NCI-H345 (cell line): ENCODE results near the gene MYCL.
A peak's percentile ranks its signal among the peaks of the same experiment; 100 is the strongest.

Experiments
- DNase-seq: peaks from one replicate; lab custom pipeline; 2025; lab: John Stamatoyannopoulos, UW

Gene MYCL, protein sequence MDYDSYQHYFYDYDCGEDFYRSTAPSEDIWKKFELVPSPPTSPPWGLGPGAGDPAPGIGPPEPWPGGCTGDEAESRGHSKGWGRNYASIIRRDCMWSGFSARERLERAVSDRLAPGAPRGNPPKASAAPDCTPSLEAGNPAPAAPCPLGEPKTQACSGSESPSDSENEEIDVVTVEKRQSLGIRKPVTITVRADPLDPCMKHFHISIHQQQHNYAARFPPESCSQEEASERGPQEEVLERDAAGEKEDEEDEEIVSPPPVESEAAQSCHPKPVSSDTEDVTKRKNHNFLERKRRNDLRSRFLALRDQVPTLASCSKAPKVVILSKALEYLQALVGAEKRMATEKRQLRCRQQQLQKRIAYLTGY

DNA sequence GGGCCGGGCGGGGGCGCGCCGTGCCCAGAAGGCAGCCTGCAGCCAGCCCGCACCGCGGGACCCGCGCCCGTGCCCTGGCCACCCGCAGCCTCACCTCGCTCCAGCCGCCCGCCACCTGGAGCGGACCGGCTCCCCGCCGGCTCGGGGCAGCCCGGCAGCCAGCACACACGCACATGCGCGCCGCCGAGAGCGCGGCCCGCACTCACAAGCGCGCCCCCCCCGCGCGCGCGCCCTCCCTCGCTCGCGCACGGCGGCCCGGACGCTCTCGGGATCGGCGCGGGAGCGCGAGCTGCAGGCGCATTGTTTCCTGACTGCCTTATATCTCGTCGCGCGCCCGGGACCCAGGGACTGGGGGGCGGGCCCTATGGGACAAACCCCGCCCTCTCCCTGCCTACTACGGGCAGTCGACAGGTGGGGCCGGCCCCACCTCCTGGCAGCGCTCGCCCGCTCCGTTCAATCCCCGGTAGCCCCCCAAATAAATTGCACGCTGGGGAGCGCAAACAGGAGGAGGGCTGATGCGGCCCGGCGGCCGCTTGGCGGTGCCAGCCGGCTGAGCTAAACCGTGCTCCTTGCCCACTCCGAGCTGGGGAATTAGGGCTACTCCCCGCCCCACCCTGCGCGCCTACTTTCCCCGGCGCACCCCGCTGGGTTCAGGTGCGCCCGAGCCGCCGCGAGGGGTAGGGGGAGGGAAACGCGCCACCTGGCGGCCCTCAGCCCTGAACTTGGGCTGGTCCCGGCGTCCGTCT is at the start of gene MYCL:
Gene MYCL, minus strand, starts transcription at position 204 of the 746 bp plus-strand sequence. CDS start 483 bp downstream, outside the sequence.
- peak; percentile 97 for DNase-seq

DNA sequence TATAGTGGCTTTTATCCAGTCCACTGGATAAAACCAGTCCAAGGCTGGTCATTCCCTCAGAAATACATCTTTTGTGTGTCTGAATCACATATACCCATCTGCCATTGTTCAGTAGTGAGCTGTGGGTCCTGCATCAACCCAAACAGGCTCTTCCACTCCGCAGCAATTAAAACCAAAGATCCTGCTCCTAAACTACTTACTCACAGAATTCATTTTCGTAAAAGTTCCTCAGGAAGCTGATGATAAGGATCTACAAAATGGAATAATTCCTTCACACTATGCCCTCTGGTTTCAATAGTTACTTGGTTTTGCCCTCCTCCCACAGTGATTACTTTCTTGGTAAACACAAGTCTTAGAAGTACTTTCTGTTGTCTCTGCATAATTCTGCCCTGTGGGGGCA is 48.2 kb upstream of the MYCL start:
- DNase-seq: no peak

DNA sequence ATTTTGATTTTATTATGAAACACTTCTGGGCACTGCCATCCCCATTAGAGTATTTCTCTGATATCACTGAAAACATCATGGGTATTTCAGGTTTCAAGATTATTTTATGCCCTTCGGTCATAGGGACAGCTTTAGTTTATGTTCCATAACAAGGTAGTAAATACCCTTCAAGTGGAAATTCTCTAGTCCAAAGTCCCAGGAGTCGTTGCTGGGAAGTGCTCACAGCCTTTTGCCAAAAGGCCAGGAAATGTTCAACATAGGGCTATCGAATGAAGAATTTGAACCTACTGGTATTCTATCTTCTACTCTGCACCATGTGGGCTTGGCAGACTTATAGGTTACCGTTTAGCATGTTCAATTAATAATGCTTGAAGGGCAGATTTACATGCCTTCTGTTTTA is 45.5 kb upstream of the MYCL start:
- DNase-seq: no peak

DNA sequence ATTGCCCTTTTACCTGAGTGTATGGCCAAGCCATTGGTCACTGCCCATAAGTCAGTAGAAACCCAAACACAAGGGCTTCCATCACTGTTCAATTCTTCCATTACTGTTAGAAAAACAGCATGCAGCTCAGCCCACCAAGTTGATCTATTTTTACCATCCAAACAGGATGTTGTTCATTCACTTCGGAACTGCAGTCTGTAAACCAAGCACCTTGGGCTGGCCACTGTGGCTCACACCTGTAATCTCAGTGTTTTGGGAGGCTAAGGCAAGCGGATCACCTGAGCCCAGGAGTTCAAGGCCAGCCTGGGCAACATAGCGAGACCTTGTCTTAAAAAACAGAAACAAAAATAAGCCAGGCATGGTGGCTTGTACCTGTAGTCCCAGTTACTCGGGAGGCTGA is 44.5 kb upstream of the MYCL start:
- no peak for DNase-seq

DNA sequence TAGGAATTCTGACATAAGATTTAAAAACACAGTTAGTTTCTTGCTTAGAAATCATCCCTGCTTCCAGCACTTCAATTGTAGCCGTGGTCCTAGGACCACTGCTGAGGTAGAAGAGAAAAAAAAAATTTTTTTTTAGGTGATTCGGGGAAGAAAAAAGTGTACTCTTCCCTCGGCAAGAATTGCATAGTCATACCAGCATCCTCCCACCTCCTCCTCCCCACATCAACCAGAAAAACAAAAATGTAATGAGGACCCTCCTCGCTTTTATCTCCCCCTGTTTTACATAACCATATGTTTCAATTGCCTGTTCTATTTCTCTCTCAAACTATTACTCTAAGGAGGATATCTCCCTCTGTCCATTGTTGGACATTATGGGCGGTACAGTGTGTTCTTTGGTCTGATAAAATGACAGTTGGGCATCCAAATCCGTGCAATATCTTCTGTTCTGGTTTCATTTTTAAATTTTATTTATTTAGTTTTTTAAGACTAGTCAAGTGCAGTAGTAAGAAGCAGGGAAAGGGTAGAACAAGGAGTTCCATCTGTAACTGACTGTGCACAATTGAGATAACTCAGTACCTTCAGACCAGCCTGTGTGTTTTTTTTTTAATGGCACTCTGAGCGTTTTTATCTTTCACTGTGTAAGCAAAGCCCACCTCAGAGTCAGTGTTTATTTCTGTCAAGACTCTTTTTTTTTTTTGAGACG is 42.8 kb upstream of the MYCL start:
- DNase-seq: no peak

DNA sequence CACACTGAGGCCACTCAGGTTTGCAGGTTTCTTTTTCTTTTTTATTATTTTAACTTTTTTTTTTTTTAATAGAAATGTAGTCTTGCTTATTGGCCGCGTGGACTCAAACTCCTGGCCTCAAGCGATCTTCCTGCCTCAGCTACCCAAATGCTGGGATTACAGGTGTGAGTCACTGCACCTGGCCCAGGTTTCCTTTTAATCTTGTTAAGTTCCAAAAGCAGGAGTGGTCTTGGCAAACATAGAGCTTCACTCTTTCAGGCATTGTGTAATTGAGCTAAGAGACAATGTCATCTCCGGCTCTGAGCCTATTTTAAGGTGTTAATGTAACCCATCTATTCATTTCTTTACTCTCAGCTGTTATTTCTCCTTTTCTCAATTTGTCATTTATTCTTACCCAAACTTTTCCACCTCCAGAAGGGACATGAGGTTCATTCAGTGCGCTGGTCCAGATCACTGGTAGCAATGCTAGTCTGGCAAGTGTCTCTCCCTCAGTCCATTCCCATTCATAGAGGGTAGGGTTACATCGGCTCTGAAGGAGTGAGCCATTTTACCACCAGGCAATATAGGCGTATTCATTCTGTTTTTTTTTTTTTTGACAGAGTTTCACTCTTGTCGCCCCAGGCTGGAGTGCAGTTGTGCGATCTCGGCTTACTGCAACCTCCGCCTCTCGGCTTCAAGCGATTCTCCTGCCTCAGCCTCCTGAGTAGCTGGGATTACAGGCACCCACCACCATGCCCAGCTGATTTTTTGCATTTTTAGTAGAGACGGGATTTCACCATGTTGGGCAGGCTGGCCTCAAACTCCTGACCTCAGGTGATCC is 42.0 kb upstream of the MYCL start:
- DNase-seq: peak; percentile 18

DNA sequence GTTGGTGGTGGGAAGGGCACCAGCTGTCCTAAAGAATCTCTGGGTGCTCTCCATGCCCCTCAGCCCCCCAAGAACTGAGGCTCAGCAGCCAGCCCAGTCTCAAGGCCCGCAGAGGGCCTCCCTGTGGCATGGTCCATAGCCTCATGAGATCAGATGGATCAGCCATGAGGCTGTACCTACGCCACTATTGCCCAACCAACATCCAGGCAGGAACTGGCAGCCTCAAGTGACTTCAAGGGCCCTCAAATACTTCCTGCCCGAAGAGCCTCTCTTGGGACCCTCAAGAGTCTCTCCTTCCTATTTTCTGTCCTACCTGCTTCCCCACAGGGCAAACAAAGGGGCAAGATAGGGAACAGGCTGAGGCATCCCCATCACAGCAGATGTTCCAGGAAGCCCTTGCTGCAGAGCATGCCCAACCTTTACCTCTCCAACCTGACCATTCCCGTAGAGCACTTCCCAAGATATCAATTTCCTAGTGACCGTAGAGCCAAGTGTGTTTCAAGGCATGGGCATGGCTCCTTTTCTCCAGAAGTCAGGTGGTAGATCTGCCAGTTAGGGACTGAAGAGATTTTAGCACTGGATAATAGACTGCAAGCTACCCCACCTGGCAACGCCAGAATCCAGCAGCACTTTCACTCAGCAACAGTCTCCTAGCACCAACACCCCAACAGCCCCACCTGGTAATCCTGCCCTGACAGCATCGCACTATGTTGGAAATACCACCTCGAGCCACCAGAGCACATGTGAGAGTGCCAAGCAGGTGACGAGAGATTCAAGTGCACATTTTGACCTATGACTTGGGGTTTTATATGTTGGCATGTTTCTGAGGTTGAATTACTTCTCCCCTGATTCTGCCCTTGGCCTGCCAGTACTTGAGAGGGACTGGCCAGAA is 39.5 kb upstream of the MYCL start:
- DNase-seq: no peak

DNA sequence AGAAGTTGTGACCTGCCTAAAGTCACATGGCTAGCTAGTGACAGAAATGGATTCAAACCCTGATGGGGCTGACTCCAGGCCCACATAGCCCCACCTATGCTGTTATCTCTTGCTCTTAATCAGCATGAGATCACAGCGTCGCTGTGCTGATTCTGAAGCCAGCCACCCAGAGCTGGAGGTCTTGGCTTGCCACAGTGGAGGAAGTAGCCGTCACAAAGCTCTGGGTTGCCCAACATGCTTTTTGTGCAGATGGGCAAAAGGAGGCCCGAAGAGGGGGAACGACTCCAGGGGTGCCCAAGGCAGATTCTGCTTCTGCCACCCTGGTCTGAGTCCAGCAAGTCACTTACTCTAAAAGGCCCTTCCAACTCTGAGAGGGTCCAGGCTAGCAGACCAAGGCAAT is 38.5 kb upstream of the MYCL start:
- no peak for DNase-seq

DNA sequence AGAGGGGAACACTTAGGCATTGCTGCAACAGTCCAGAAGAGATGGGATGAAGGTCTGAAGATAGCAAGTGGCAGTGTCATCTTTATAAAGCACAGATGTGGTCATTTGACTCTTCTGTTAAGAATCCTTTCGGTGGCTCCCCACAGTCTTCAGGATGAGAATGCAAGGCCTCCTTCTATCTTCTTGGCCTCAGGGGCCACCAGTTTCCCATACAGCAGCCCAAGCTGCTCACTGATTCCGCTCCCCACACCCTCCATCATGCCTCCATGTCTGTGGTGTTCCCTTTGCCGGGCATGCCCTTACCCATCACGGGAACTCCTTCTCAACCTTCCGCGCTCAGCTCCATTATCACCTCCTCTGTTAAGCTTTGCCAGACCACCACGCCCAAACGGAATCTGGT is 37.1 kb upstream of the MYCL start:
- DNase-seq: no peak

DNA sequence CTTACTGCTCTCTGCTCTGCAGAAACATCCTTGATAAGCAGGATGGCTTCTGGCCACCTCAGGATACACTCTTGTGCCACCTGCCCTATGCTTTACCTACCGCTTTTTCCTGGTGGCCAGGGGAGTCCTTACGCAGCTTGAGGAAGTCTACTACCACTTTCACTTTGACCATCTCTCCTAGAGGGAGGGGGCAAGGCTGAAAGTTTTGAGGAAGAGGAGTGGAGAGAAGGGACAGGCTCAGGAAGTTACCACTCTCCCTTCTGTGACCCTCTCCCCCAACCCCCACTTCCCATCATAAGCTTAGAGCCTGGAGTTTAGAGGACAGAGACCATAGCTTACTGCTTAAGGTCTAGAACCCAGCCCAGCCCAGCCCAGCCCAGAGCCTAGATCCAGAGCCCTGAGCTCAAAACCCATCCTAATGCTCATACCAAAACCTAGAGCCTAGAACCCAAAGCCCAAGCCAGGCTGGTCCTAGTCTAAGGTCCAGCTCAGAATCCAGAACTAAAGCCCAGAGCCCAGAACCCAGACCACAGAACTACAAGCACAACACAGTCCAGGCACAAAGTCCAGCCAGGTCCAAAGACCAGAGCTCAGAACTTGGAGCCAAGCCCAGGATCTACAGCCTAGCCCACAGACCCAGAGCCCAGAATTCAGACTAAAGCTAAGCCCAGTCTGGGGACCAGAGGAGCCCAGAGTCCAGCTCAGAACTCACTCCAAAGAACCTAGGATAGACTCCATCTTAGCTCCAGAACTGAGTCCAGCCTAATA is 35.2 kb upstream of the MYCL start:
- DNase-seq: no peak

DNA sequence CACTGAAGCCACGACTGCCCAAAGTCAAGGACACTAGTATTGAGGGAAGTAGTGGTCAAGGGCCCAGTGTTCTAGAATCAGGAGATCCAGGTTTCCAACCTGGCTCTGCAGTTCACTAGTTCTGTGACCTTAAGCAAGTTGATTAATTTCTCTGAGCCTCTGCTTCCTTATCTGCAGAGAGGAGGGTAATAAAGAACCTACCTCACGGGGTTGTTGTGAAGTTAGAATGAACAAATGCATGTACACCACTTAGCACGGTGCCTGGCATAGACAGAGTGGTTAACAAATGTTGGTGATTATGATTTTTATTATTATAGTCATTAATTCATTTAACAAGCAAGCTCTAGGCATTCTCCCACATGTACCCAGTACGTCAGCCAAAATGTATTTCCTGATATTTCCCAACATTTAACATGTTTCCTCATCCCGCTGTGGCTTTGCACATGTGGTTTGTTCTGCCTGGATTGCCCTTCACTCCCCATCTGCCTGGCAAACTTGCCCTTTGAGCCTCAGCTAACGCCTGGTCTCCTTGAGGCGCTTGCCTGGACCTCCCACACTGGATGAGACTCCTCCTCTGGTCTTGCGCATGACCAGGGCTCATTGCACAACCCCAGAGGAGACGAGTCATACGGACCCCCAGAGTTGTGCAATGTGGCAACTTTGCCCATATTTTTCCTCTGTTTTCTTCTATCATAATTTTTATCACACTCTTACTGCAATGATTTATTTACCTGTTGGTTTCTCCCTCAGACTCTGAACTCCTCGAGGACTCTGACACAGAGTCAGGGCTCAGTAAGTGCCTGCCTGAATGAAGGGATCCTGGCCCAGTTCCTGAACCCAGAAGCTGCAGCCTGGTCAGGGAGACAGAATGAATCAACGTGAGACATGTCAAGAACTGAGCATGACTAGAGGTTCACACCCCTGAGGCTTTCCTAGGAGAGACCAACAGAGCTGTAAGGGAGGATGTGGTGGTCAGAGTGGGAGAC is 32.5 kb upstream of the MYCL start:
- DNase-seq: no peak

DNA sequence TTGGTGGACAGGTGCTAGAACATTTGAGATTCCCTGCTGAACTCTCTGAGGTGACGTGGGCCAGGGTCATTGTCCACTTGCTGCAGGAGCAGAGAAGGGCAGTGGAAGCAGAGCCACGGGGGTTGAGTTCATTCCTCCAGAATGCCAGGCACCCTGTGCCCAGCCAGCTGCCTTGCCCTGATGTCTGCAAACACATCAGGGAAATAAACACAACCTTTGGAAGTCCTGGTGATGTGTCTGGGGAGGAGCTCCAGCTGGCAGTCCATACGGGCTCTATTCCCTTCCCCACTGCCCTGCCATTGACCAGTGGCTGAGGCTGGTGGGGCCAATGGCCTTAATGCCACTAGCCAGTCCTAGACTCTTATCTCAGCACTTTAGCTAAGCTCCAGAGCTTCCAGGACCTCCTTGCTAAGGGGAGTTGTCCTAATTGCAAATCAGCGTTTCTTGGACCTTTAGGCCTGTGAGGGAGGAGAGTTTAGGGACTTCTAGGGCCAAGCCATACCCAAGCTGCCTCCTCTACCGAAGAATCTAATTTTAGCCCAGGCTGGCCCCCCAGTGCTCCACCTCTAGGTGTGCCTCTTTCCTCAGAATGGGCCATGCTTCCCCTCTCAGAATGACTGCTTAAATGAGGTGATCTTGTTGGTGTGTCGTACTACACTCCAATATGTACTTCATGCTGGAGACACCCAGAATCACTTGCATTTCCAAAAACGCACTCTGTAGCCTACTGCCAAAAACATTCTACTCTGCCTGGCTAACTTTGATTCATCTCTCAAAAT is 27.3 kb upstream of the MYCL start:
- DNase-seq: no peak

DNA sequence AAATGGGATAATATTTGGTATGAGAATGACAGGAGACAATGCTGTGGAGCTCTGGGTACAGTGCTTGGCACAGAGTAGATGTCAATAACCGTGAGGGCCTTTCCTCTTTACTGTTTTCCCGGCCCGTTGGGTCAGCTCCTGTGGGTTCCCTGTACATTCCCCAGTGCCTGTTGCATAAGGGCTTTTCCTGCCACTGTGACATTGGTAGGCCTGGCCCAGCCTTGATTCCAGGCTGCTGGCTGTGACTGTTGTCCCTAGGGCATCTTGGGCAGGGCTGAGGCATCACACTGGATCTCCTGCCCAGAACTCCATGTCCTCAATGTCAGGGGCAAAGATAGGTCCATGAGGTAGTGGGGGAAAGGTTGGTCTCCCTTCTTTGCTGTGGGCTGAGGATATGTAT is 25.8 kb upstream of the MYCL start:
- DNase-seq: no peak

DNA sequence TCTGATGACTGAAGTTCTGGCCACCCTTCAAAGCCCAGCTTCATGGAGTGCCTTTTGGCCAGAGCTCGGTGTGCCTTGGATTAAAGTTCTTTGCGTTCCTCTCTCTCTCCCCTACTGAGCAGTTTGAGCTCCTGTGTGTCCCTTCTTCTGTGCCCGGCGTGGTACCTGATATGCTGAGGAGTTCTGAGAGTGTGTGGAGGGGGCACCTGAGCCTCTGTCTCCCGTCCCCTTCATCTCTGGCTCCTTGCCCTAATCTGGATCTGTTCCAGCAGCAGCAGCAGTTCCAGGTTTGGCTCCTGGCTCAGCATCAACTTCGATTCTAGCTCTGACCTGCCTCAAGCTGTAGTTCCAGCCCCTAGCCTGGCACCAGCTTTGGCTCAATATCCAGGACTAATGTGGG is 25.1 kb upstream of the MYCL start:
- peak; percentile 52 for DNase-seq

DNA sequence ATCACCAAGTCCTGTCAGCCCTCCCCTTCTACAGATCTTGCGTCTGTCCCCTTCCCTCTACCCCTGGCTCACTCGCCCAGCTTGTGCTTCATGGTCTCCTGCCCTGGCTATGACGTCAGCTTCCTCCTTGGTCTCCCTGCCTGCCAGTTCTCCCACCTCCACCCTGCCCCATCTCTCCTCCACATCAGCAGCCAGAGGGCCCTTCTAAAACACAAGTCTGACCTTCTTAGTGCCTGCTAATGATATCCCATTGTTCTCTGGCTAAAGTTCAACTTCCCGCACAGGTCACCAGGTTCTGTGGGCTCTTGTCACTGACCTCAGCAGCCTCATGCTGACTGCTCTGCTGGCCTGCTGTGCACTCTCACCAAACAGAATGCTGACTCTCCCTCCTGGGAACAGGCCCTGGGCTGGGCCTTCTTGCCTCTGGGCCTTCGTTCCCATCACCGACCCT is 24.7 kb upstream of the MYCL start:
- DNase-seq: no peak

DNA sequence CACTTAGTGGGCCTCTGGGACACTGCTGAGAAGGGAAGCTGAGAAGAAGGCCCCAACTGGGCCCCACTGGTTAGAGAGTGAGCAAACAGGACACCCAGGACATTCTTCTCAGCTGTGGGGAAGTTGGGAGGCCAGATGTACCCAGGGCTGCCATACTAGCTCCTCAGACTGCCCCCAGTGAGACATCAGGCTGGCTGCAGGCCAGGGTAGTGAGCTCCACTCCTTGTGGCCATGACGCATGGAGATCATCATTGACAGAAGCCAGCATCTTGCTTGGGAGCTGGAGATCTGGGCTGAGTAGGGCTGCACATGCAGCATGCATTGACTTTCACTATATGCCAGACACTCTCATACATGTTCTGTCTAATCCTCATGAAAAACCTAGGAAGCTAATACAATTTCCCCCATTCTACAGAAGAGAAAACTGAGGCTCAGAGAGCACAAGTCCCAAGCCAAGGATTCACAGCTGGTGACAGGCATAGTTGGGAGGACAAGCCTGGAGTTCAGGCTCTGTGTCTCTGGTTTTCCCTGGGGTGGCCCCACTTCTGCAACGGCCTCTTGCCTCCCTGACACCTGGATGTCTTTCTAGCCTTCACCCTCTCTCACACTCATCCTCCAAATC is 24.1 kb upstream of the MYCL start:
- no peak for DNase-seq

DNA sequence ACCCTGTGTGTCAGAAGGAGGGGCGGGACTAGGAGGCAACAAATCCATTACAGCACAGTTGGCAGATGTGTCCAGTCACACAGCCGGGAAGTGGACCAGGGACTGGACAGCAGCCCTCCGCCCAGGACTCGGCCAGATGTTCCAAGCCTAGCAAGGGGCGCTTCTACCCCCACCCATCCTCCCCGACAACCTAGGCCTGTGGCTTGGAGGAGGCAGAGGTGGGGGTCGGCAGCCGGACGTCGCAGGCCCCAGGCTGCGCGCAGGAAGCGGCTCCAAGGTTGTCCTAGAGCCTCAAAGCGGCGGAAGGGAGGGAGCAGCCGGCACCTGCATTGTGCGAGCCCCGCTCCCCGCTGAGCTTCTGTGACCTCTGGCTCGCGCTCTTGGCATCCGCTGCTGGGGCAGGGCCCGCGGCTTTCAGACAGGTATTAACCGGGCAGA is 20.6 kb upstream of the MYCL start:
- DNase-seq: no peak

DNA sequence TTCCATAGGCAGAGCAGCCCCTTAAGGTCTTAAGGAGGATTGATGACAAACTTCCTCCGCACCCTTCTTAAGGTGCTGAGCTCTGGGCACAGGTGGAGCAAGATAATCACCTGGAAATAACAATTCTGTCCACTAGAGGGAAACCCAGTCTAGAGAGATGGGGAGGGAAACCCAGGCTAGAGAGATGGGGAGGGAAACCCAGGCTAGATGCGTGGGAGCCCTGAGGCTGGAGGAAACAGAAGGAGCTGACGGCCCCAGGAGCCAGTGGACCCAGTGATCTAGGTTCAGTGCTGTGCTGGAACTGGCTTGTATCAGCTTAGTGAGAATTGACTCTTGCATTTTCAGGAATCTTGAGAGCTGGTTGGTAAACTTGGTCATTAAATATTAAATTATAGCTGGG is 17.8 kb upstream of the MYCL start:
- DNase-seq: peak; percentile 84
